AG04450 (cell line): ENCODE results near the gene SH3RF3. TPM values are rescaled to one million over a fixed set of nuclear protein-coding genes. Genes with fewer than 3 reads are reported as not detected.

Experiments
- CTCF ChIA-PET: fragments of 300-600, 350-600 bp; formaldehyde crosslinking; extraction: SDS; loops from one replicate; lab custom pipeline; 2022; ENCODE audit warnings: antibody characterized with exemption, inconsistent platforms; lab: Charles Lee
- POLR2A ChIA-PET: fragments of 350-600 bp; formaldehyde crosslinking; extraction: SDS; loops from one replicate; lab custom pipeline; 2021; ENCODE audit warnings: antibody characterized with exemption, inconsistent platforms; lab: Yijun Ruan, JAX
- DNase-seq: peaks from one replicate; pipeline ENCODE4 v3.0.0-alpha.2; 2011; ENCODE audit warnings: low read depth, low spot score
- H3K27ac ChIP-seq: one replicate; pipeline ENCODE4 v1.5.1; 2012; ENCODE audit warnings: low read depth, low read length, control low read depth
- H3K27me3 ChIP-seq: one replicate; pipeline ENCODE4 v1.6.0; 2012; ENCODE audit warnings: low read length; ENCODE audit not compliant: control insufficient read depth, insufficient read depth
- H3K4me3 ChIP-seq: 2 replicates; pipeline ENCODE4 v1.5.1; 2011; ENCODE audit warnings: mild to moderate bottlenecking, low read depth, low read length, control low read depth
- H3K9me3 ChIP-seq: 2 replicates; pipeline ENCODE4 v1.5.1; 2012; ENCODE audit warnings: low read length; ENCODE audit not compliant: control insufficient read depth, insufficient read depth
- polyA plus RNA-seq: library from polyadenylated mRNA; depleted of rRNA; stranded (reverse); fragments of >200 nt; gene quantifications from 2 replicates; pipeline ENCODE4 v1.2.3, GENCODE V29; 2011
- TF ChIP-seq, protein P1 (sequence below): IDR thresholded peaks from 2 replicates; pipeline ENCODE4 v1.5.1; 2011; ENCODE audit warnings: low read depth, low read length, control low read depth, inconsistent platforms

The SH3RF3 gene
- polyA plus RNA-seq, 1 experiment = 5.7 TPM

DNA sequence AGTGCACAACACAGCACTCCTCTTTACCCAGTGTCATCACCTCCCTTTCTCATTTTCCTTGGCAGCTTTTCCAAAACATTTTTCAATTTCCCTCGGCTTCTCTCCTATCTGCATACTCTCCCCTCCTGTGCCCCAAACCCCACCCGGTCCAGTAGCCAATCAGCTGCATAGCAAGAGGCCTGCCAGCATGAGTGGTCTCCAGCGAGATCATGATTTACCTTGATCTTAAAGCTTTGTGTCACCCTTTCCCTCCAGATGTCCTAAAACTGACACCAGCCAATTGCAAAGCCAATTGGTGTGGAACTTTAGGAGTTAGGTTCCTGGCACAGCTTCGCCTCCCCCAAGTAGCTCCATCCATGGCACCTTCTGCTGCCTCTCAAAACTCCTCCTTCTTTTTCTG lies 45.2 kb upstream of the SH3RF3 start:
- CTCF ChIA-PET = no interaction called here
- H3K27me3 ChIP-seq = peaks cover 27% of the 10 kb centered on the region
- POLR2A ChIA-PET = no interaction called here
- H3K27ac ChIP-seq = no peak overlapping the region
- no peaks in the 10 kb centered on the region; the same call in none of the 2 replicates for H3K9me3 ChIP-seq
- H3K4me3 ChIP-seq = no peak overlapping the region
- DNase-seq = no peak
- TF ChIP-seq, protein P1, sequence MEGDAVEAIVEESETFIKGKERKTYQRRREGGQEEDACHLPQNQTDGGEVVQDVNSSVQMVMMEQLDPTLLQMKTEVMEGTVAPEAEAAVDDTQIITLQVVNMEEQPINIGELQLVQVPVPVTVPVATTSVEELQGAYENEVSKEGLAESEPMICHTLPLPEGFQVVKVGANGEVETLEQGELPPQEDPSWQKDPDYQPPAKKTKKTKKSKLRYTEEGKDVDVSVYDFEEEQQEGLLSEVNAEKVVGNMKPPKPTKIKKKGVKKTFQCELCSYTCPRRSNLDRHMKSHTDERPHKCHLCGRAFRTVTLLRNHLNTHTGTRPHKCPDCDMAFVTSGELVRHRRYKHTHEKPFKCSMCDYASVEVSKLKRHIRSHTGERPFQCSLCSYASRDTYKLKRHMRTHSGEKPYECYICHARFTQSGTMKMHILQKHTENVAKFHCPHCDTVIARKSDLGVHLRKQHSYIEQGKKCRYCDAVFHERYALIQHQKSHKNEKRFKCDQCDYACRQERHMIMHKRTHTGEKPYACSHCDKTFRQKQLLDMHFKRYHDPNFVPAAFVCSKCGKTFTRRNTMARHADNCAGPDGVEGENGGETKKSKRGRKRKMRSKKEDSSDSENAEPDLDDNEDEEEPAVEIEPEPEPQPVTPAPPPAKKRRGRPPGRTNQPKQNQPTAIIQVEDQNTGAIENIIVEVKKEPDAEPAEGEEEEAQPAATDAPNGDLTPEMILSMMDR = no peak

DNA sequence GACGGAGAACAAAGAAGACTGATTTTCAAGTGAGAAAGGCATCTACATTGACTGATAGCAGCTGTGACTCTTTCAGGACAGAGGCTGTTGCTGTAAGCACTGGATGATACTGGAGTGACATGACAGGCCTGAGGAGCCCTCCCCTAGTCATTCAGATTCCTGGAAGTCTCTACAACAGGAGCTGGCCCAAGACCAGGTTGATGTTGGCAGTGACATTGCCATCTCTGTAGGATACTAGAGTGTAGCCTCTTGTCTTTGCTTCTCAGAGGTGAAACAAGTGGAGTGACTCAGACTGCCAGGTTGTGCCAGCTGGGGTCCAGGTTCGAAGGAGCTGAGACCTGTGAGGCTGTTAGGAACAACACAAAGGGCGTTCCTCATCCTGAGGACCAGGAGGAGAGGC lies 44.7 kb upstream of the SH3RF3 start:
- POLR2A ChIA-PET = no interaction called here
- Histone ChIP-seq H3K9me3 (no peaks in the 10 kb centered on the region; the same call in none of the 2 replicates), H3K27me3 (peaks cover 27% of the 10 kb centered on the region), H3K4me3 (no peak overlapping the region), H3K27ac (no peak overlapping the region)
- DNase-seq = no peak
- TF ChIP-seq, protein P1 = no peak
- CTCF ChIA-PET = no interaction called here

DNA sequence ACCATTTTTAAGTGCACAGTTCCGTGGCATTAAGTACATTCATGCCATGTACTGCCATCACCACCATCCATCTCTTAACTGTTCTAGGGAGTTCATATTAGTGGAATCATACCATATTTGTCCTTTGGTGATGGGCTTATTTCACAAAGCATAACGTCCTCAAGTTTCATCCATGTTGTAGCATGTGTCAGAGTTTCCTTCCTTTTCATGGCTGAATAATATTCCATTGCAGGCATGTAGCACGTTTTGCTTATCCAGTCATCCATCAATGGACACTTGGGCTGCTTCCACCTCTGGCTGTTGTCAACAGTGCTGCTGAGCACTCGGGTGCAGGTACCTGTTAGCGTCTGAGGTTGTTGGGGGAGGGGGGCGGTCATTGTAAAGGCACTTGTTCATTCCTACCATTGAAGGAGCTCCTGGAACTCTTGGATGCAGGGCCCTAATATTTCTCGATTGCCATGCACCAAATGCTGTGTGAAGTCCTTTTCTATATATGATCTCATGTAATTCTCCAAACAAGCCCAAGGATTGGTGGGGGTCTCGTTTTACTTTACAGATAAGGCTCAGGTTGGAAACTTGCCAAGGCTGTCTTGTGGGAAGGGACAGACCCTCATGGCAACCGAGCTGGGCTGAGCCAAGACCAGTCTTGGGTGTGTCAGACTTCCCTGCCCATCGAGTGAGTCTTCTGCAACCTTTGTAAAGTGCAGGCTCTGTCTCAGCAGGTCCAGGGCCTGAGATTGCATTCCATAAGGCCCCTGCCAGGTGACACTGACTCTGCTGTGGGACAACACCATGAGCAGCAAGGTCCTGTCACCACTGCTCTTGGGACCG lies 42.9 kb upstream of the SH3RF3 start:
- CTCF ChIA-PET = no interaction called here

DNA sequence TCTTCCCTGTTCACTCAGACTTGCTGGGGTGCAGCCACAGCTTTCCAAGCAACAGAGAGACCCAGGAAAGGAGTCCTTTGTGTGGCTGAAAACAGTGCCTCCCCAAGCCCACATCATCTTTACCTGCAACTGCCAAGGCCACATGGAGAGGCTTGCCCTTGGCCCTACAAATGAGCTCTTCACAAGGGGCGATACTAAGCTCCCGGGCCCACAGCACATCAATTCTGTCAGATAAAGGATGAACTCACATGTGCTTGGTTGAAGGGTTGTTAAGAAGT lies 42.3 kb upstream of the SH3RF3 start:
- no peak for DNase-seq
- H3K27me3 ChIP-seq = peaks cover 15% of the 10 kb centered on the region
- CTCF ChIA-PET = no interaction called here
- POLR2A ChIA-PET = no interaction called here
- H3K9me3 ChIP-seq = no peaks in the 10 kb centered on the region; the same call in none of the 2 replicates
- TF ChIP-seq, protein P1 = no peak
- no peak overlapping the region for H3K4me3 ChIP-seq
- no peak overlapping the region for H3K27ac ChIP-seq

More for the DNA sequence above, 42.9 kb upstream of the SH3RF3 start:
- Histone ChIP-seq H3K9me3 (no peaks in the 10 kb centered on the region; the same call in none of the 2 replicates), H3K27ac (no peak overlapping the region), H3K4me3 (no peak overlapping the region), H3K27me3 (peaks cover 20% of the 10 kb centered on the region)
- POLR2A ChIA-PET = no interaction called here
- TF ChIP-seq, protein P1 = no peak
- DNase-seq = no peak

DNA sequence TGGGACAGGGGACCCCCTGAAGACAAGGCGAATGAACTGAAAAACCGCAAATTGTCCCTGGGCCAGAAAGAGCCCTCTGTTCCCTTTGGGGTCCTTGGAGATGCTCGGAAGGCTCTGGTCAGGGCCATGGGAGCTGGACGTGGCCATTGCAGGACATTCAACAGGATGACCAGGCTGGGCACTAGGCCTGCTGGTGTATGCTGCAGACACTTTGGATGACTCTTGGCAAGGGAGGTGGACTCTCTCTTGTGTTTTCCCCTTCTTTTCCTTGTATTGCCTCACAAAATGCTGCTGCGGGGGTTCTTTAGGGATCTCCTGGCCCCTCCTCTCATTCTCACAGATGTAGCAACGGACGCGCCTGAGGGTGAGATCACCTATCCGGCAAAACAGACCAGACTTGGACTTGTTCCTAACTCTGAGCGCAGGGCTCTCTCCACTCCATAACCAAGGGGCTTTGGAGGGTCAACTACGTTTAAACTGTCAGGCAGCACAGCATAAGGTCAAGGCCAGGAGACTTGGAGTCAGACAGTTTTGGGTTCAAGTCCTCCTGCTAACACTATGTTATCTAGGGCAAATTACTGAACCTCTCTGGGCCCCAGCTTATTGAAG lies 41.8 kb upstream of the SH3RF3 start:
- Histone ChIP-seq H3K27me3 (peaks cover 14% of the 10 kb centered on the region), H3K4me3 (no peak overlapping the region), H3K9me3 (no peaks in the 10 kb centered on the region; the same call in none of the 2 replicates), H3K27ac (no peak overlapping the region)
- POLR2A ChIA-PET = no interaction called here
- CTCF ChIA-PET = no interaction called here
- DNase-seq = no peak
- TF ChIP-seq, protein P1 = no peak
